ENCODE measurements around the gene DPY19L1. TPM values are rescaled to one million over a fixed set of nuclear protein-coding genes. Genes with fewer than 3 reads are reported as not detected.

The DPY19L1 gene
- total RNA-seq, 1 donor from 2014 or later: 46.4 TPM

DNA sequence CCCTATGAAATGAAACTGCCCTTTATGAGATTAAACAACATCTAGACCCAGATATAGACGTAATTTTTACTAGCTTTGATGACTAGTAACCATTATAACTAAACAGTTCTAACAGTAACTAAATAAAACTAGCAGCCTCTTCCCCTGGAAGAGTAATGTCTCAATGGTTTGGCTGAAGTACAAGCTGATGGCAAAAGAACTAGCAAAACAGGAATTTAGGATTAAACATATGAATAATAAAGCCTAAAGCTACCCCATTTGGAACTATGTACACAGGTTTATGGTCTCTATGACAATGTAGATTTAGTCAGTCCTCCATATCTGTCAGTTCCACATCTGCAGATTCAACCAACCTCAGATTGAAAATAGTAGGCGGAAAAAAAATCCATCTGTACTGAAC lies 6.4 kb downstream of the DPY19L1 start:
- TF ChIP-seq, protein P1, sequence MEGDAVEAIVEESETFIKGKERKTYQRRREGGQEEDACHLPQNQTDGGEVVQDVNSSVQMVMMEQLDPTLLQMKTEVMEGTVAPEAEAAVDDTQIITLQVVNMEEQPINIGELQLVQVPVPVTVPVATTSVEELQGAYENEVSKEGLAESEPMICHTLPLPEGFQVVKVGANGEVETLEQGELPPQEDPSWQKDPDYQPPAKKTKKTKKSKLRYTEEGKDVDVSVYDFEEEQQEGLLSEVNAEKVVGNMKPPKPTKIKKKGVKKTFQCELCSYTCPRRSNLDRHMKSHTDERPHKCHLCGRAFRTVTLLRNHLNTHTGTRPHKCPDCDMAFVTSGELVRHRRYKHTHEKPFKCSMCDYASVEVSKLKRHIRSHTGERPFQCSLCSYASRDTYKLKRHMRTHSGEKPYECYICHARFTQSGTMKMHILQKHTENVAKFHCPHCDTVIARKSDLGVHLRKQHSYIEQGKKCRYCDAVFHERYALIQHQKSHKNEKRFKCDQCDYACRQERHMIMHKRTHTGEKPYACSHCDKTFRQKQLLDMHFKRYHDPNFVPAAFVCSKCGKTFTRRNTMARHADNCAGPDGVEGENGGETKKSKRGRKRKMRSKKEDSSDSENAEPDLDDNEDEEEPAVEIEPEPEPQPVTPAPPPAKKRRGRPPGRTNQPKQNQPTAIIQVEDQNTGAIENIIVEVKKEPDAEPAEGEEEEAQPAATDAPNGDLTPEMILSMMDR (IDR thresholded peaks at IDR 0.05; ENCODE audit: insufficient read depth, low read depth, low read length): no peak
- no peak for TF ChIP-seq EZH2 (IDR thresholded peaks at IDR 0.05; ENCODE audit: insufficient read depth, low read length)
- Mint-ChIP-seq H3K9me3 (ENCODE audit: unreplicated experiment) (no peaks in the 10 kb centered on the region), H3K4me3 (ENCODE audit: unreplicated experiment) (no peak overlapping the region), H3K27me3 (ENCODE audit: low read depth, unreplicated experiment) (no peaks in the 10 kb centered on the region), H3K36me3 (ENCODE audit: low read depth, unreplicated experiment) (no peaks in the 10 kb centered on the region), H3K4me1 (ENCODE audit: low read depth, unreplicated experiment) (peaks cover 18% of the 10 kb centered on the region), H3K27ac (ENCODE audit: unreplicated experiment) (no peak overlapping the region)
- H3K27ac ChIP-seq (ENCODE audit: low read depth, low read length): no peak overlapping the region
- H3K79me2 ChIP-seq (ENCODE audit: insufficient read depth, low read length): peaks cover 96% of the 10 kb centered on the region
- H2AFZ ChIP-seq (ENCODE audit: low read depth, low read length): no peak overlapping the region
- H3K4me3 ChIP-seq (ENCODE audit: insufficient read depth, low read depth, low read length): no peak overlapping the region
- no peak overlapping the region for H3K4me2 ChIP-seq (ENCODE audit: low read length)
- H3K9ac ChIP-seq (ENCODE audit: low read length): no peak overlapping the region
- H3K36me3 ChIP-seq (ENCODE audit: insufficient read depth, low read length): no peaks in the 10 kb centered on the region
- FAIRE-seq: no peak
- H3K27me3 ChIP-seq (ENCODE audit: insufficient read depth, low read length): no peaks in the 10 kb centered on the region
- no peak for DNase-seq (ENCODE audit: low read depth)
- peaks cover 58% of the 10 kb centered on the region for H4K20me1 ChIP-seq (ENCODE audit: insufficient read depth, low read length)
- peaks cover 10% of the 10 kb centered on the region for H3K4me1 ChIP-seq (ENCODE audit: insufficient read depth, low read length)
- no peaks in the 10 kb centered on the region for H3K9me3 ChIP-seq (ENCODE audit: insufficient read depth, low read depth, low read length)

DNA sequence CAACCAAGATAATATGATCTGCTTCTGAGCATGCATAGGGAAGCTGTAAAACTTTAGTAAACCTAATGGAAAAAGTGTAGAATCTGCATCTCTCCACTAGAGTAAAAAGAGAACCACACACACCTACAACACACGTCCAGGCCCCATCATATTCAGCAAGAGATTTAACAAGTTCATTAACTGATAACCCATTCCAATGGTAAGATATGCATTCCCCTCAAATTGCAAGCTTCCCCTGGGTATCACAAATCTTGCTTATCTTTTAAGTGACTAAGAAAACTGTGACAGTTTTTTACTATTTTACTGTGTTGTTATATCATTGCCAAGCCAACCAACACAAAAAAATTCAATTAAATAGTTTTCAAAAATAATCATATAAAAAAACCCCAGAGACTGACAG lies 8.0 kb downstream of the DPY19L1 start:
- Mint-ChIP-seq H3K36me3 (ENCODE audit: low read depth, unreplicated experiment) (no peaks in the 10 kb centered on the region), H3K9me3 (ENCODE audit: unreplicated experiment) (no peaks in the 10 kb centered on the region), H3K27ac (ENCODE audit: unreplicated experiment) (no peak overlapping the region), H3K4me3 (ENCODE audit: unreplicated experiment) (no peak overlapping the region), H3K27me3 (ENCODE audit: low read depth, unreplicated experiment) (no peaks in the 10 kb centered on the region), H3K4me1 (ENCODE audit: low read depth, unreplicated experiment) (peaks cover 19% of the 10 kb centered on the region)
- no peaks in the 10 kb centered on the region for H3K36me3 ChIP-seq (ENCODE audit: insufficient read depth, low read length)
- no peak for TF ChIP-seq EZH2 (IDR thresholded peaks at IDR 0.05; ENCODE audit: insufficient read depth, low read length)
- TF ChIP-seq, protein P1 (IDR thresholded peaks at IDR 0.05; ENCODE audit: insufficient read depth, low read depth, low read length): no peak
- no peak overlapping the region for H3K4me2 ChIP-seq (ENCODE audit: low read length)
- H3K27me3 ChIP-seq (ENCODE audit: insufficient read depth, low read length): no peaks in the 10 kb centered on the region
- H2AFZ ChIP-seq (ENCODE audit: low read depth, low read length): no peak overlapping the region
- H3K9ac ChIP-seq (ENCODE audit: low read length): no peak overlapping the region
- no peaks in the 10 kb centered on the region for H3K4me1 ChIP-seq (ENCODE audit: insufficient read depth, low read length)
- no peak overlapping the region for H3K27ac ChIP-seq (ENCODE audit: low read depth, low read length)
- H3K79me2 ChIP-seq (ENCODE audit: insufficient read depth, low read length): peaks cover 97% of the 10 kb centered on the region
- no peak for DNase-seq (ENCODE audit: low read depth)
- peaks cover 59% of the 10 kb centered on the region for H4K20me1 ChIP-seq (ENCODE audit: insufficient read depth, low read length)
- H3K9me3 ChIP-seq (ENCODE audit: insufficient read depth, low read depth, low read length): no peaks in the 10 kb centered on the region
- H3K4me3 ChIP-seq (ENCODE audit: insufficient read depth, low read depth, low read length): no peak overlapping the region
- FAIRE-seq: no peak

DNA sequence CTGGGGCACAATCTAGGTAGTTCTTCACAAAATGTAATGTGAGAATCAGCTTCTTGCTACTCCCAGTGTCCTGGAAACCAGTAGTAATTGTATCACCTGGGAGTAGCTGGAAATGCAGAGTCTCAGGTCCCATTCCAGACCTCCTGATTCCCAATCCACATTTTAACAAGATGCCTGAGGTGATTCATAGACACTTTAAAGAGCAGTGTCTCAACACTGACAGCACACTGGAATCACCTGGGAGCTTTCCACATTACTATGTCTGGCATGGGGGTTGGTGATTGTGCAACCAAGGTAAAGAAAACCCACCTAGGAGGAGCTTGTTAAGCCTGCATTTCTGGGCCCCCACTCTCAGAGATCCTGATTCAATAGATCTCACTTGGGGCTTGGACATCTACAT lies 11.1 kb downstream of the DPY19L1 start:
- TF ChIP-seq, protein P1 (IDR thresholded peaks at IDR 0.05; ENCODE audit: insufficient read depth, low read depth, low read length): no peak
- no peaks in the 10 kb centered on the region for H3K27me3 ChIP-seq (ENCODE audit: insufficient read depth, low read length)
- no peak overlapping the region for H3K27ac ChIP-seq (ENCODE audit: low read depth, low read length)
- FAIRE-seq (no peak), DNase-seq (ENCODE audit: low read depth) (no peak)
- H3K9ac ChIP-seq (ENCODE audit: low read length): no peak overlapping the region
- H4K20me1 ChIP-seq (ENCODE audit: insufficient read depth, low read length): peaks cover 57% of the 10 kb centered on the region
- Mint-ChIP-seq H3K9me3 (ENCODE audit: unreplicated experiment) (no peaks in the 10 kb centered on the region), H3K27ac (ENCODE audit: unreplicated experiment) (no peak overlapping the region), H3K27me3 (ENCODE audit: low read depth, unreplicated experiment) (no peaks in the 10 kb centered on the region), H3K36me3 (ENCODE audit: low read depth, unreplicated experiment) (no peaks in the 10 kb centered on the region), H3K4me3 (ENCODE audit: unreplicated experiment) (no peak overlapping the region), H3K4me1 (ENCODE audit: low read depth, unreplicated experiment) (peaks cover 25% of the 10 kb centered on the region)
- no peaks in the 10 kb centered on the region for H3K9me3 ChIP-seq (ENCODE audit: insufficient read depth, low read depth, low read length)
- H3K4me1 ChIP-seq (ENCODE audit: insufficient read depth, low read length): no peaks in the 10 kb centered on the region
- no peak overlapping the region for H3K4me3 ChIP-seq (ENCODE audit: insufficient read depth, low read depth, low read length)
- no peak overlapping the region for H2AFZ ChIP-seq (ENCODE audit: low read depth, low read length)
- H3K79me2 ChIP-seq (ENCODE audit: insufficient read depth, low read length): peaks cover 89% of the 10 kb centered on the region
- no peaks in the 10 kb centered on the region for H3K36me3 ChIP-seq (ENCODE audit: insufficient read depth, low read length)
- H3K4me2 ChIP-seq (ENCODE audit: low read length): no peak overlapping the region

Measured in astrocyte (in vitro differentiated cells and primary cell).